GM10248 (cell line): ENCODE results near the gene SLCO4A1.

Source experiments
- CTCF ChIA-PET: fragments of 300-600 bp; sonication (Branson Sonifier 250); formaldehyde crosslinking; extraction: SDS; loops from one replicate; lab custom pipeline; 2021; ENCODE audit warnings: antibody characterized with exemption; lab: Yijun Ruan, JAX
- POLR2A ChIA-PET: fragments of 350-650 bp; sonication (Branson Sonifier 250); formaldehyde crosslinking; extraction: SDS; loops from one replicate; lab custom pipeline; 2020; ENCODE audit warnings: antibody characterized with exemption; lab: Yijun Ruan, JAX
- DNase-seq: peaks from one replicate; pipeline ENCODE4 v3.0.0; 2012; ENCODE audit errors: extremely low spot score
- CTCF ChIP-seq: IDR thresholded peaks from 2 replicates; pipeline ENCODE4 v1.5.1; 2012; ENCODE audit warnings: mild to moderate bottlenecking, low read depth; ENCODE audit errors: extremely low read depth, missing control alignments, control extremely low read depth

SLCO4A1 gene

GRCh38 chr20:62707276-62707920, 65.1 kb downstream of the SLCO4A1 start:
- POLR2A ChIA-PET: no interaction called here
- CTCF ChIA-PET: interaction anchor here (1.2 kb wide), 1 partner anchor 101 kb away, joined by 3 read pairs; no protein-coding TSS in a partner anchor
- no peak for TF ChIP-seq CTCF
- DNase-seq: no peak

- DNase-seq: no peak
- CTCF ChIA-PET: interaction anchor here (1.2 kb wide), 1 partner anchor 100 kb away, joined by 3 read pairs; no protein-coding TSS in a partner anchor
- POLR2A ChIA-PET: no interaction called here
- TF ChIP-seq CTCF: no peak
Measured at GRCh38 chr20:62707921-62708521, 65.7 kb downstream of the SLCO4A1 start.

- ChIA-PET CTCF (no interaction called here), POLR2A (no interaction called here)
- DNase-seq: no peak
- TF ChIP-seq CTCF: no peak
Measured at GRCh38 chr20:62708591-62709536, 66.6 kb downstream of the SLCO4A1 start, which contains the start of gene NTSR1. NTSR1 (plus strand) TSS chr20:62708836; CDS start chr20:62709208, 372 bp downstream.

- POLR2A ChIA-PET: no interaction called here
- TF ChIP-seq CTCF: no peak
- DNase-seq: no peak
- CTCF ChIA-PET: no interaction called here
Measured at GRCh38 chr20:62709537-62709905, 67.2 kb downstream of the SLCO4A1 start.

- POLR2A ChIA-PET: no interaction called here
- no peak for DNase-seq
- no peak for TF ChIP-seq CTCF
- CTCF ChIA-PET: interaction anchor here (1.1 kb wide), 1 partner anchor 10 kb away, joined by 3 read pairs; no protein-coding TSS in a partner anchor
Measured at GRCh38 chr20:62710221-62710885, 68.0 kb downstream of the SLCO4A1 start.
